ENCODE measurements around the gene NPPC.
"Not testable (repeated sequence)": the region's sequence is repeated elsewhere in the genome, so short reads cannot be mapped to it uniquely, and the experiment has no call there.

Gene NPPC

DNA sequence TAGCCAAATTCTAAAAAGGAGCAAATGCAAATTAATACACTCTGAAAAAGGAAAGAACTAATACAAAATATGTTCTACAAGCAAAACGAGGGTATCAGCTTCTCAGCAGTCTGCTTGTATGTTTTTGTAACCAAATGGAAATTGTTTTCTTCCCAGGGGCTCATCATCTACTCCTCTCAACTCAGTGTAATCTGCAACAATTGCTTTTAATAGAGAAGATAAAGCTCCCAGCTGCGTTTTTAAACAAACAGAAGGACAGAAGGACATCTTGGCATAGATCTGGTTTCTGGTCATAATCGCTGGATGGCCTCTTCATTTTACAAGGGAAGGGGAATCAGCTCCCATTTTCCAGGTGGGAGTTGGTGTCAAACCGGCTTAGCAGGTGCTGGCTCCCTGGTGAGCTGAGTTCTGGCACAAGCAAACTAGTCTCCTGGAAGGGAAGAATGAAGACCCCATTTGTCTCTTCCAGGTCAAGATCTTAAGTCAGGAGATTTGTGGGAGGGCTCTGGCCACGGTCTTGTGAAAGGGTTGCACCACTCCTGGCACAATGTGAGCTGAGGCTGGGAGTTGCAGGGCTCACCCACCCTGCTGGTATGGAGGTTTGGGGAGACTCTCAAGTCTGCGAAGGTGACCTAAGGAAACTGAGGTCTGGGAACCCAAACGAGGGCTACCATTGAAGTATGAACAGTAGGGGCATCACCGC lies 41.6 kb downstream of the NPPC start:
- no peak for DNase-seq (ENCODE audit: low read depth)

- no peak for DNase-seq (ENCODE audit: low read depth)
Observed at GRCh38 chr2:231883468-231883881, 42.7 kb downstream of the NPPC start.

DNA sequence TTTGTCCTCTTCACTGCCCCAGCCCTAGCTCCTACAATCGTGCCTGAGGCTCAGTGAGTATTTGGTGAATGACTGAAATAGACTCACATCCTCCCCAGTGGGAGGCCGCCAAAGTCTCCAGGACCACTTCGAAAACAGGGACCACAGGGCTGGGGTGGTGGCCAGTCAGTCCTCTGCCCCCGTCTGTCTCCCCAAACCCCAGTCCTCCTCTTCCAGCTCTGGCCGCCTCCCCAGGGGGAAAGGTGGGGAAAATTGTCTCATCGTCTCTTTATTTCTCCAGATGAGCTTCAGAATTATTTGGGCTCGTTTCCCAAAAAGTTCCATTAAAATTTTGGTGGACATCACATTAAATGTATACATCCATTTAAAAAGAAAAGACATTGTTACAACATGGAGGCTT lies 43.5 kb downstream of the NPPC start:
- DNase-seq (ENCODE audit: low read depth): no peak

- DNase-seq (ENCODE audit: low read depth): not testable (repeated sequence)
Observed at GRCh38 chr2:231880371-231880770, 45.8 kb downstream of the NPPC start.

GRCh38 chr2:231879216-231879615 lies 47.0 kb downstream of the NPPC start:
- no peak for DNase-seq (ENCODE audit: low read depth)

DNA sequence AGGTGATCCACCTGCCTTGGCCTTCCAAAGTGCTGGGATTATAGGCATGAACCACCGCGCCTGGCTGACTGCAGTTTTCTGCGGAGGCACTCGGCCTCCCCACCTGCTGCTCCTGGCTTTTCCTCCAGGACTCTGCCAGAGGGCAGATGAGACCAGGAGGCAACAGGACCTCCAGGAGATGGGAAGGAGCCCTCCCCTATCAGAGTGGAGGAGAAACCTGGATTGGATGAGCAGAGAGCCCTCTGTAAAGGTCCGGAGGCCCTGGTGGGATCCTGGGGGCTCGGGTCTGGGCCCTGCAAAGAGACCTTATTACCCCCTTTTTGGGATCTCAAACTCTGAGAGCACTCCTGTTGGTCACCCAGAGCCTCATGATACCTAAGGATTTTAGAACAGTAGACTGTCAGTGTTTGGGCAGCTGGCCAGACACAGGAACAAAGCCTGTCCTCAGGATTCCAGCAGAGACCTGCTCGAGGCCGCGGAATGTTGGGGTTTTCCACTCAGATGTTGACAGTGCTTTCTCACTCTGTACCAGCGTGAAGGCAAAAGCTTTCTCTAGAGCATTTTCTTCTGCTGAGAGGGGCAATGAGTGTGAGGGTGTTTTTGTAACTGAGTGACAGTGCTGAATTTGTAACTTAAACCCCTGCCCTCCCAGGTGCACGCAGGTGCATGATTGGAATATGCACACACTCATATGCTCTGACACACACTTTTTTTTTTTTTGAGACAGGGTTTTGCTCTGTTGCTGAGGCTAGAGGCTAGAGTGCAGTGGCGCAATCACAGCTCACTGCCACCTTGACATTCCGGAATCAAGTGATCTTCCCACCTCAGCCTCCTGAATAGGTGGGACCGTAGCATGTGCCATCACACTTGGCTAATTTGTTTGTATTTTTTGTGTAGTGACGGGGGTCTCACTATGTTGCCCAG lies 48.4 kb downstream of the NPPC start:
- no peak for DNase-seq (ENCODE audit: low read depth)

GRCh38 chr2:231874944-231875343 lies 51.3 kb downstream of the NPPC start:
- DNase-seq (ENCODE audit: low read depth): no peak

Measured in HS-5 (cell line).